HG02981 (cell line): Measurements from ENCODE around the gene MAP2K3.

Experiments used
- ATAC-seq: cut with Tn5 transposase; IDR thresholded peaks from one replicate; pipeline ENCODE4 v1.9.1; 2021; ENCODE audit warnings: mild to moderate bottlenecking, moderate library complexity; ENCODE audit not compliant: unreplicated experiment

Gene MAP2K3

DNA sequence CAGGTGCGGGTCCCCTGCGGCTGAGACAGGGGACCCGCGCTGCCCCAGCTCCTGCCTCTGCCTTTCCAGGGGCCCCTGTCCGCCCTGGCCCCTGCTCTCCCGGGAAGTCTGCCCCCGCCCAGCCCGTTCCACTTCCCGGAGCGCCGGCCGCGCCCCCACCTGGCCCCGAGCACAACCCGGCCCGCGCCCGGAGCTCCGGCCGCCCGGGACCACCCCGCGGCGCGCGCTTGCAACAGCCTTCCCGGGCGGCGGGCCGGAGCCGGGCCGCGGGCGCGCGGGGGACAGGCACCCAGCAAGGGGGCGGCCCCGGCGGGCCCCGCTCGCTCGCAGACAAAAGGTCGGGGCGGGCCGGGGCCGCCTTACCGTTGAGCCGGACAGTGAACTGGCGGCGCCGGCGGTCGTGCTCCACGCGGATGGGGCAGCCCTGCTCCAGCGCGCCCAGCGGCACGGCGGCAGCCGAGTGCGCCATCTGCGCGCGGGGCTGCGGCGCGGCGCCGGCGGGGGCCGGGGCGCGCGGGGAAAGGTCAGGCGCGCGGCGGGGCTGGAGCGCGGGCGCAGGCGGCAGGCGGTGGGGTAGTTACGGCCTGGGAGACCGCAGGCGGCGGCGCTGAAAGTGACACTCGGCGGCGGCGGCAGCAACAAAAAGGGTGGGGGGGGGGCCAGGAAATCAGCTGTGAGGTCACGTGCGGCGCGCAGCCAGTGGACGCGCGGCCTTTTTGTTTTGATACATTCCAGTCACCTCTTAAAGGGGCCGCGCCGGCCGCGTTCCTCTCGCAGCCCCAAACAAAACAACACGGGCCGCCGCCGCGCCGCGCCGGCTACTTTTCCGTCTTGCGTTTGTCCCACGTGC, 31.5 kb upstream of the MAP2K3 start, which contains the start of gene NATD1:
TSS of gene NATD1 (minus strand) at position 615 of the 850 bp plus-strand sequence. CDS start at position 469, 146 bp downstream.
- ATAC-seq = peak; percentile 59

GRCh38 chr17:21253646-21254441, 30.7 kb upstream of the MAP2K3 start:
- no peak for ATAC-seq

- no peak for ATAC-seq
These were observed 25.9 kb upstream of the MAP2K3 start for GRCh38 chr17:21258593-21258992.

GRCh38 chr17:21262259-21262993, 22.1 kb upstream of the MAP2K3 start:
- ATAC-seq = no peak

DNA sequence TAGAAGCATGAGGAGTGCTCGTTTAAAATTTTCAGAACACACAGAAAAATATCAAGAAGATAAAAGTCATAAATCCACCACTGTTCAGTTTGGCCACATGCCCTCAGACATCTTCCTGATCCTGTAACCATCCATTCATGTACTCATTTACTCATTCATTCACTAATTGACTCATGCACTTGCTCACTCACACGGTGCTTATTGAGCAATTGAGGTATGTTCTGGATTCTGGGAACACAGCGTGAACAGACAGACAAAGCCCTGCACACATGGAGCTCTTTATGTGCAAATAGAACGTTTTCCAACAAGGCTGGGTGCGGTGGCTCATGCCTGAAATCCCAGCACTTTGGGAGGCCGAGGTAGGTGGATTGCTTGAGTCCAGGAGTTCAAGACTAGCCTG, 21.1 kb upstream of the MAP2K3 start:
- ATAC-seq = no peak

- no peak for ATAC-seq
These were observed 15.8 kb upstream of the MAP2K3 start for GRCh38 chr17:21268596-21269188.

GRCh38 chr17:21269394-21269793, 15.1 kb upstream of the MAP2K3 start:
- ATAC-seq = no peak

DNA sequence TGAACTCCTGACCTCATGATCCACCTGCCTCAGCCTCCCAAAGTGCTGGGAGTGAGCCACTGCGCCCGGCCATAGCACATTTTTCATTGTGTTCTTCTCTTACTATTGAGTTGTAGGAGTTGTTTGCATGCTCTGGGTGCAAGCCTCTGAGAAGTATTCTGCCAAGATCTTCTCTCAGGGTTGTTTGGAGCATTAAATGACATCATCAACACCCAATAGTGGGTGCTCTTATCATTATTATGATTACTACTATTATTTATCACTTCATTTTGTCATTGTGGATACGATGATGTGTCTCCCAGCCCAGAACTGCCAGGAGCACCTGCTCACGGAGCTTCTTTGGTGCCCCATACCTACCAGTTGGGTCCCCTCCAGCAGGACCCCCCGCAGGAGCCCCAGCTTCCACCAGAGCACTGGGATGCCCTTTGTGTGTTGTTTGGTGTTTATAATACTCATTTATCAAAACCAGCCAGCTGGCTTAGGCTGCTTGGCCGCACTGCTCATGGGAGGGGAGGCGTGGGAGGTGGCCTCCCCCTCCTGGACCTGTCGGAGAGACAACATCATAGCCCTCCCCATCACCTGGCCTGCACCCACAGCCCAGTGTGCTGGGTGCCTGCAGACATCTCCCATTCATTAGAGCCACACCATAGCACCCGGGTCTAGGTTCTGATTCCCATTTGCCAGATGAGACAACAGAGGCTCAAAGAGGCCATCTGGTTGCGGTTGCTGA, 12.9 kb upstream of the MAP2K3 start:
- ATAC-seq = no peak

- ATAC-seq = no peak
These were observed 12.3 kb upstream of the MAP2K3 start for GRCh38 chr17:21272250-21272649.

DNA sequence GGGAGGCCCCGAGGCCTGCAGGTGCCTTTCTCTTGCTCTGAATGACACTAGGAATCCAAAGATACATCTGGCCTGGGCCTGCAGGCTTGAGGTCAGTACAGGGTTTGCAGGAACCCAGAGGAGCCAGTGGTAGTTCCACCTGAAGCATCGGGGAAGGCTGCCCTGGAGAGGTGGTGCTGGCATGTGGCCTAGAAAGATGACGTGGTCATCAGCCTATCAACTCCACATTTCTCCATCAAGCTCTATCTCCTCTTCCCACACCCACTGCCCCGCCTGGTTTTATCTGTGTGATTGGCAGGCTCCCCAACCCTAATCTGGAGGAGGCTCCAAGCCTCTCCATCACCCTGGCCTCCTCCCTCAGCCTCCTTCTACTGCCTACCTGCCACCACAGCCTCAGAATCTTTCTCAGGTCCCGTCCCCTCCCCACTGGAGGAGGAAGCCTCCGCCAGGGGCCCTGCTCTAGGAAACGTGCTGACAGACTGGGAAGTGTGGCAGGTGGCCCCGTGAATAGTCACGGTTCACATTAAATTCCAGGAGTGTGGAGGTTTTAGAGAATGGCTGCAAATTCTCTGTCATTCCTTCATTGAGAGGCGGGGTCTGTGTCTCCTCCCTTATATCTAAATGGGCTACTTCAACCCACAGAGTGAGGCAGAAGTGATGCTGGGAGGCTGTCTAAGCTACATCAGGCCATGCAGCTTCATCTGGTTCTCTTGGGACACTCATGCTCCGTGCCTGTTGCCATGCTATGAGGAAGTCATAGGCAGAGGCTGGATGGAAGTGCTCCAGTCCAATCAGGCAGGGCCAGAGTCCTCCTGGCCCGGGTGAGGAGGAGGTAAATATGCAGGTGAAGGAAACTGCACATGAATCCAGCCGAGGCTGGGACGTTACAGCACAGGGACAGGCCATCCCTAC, 11.4 kb upstream of the MAP2K3 start:
- ATAC-seq = no peak

DNA sequence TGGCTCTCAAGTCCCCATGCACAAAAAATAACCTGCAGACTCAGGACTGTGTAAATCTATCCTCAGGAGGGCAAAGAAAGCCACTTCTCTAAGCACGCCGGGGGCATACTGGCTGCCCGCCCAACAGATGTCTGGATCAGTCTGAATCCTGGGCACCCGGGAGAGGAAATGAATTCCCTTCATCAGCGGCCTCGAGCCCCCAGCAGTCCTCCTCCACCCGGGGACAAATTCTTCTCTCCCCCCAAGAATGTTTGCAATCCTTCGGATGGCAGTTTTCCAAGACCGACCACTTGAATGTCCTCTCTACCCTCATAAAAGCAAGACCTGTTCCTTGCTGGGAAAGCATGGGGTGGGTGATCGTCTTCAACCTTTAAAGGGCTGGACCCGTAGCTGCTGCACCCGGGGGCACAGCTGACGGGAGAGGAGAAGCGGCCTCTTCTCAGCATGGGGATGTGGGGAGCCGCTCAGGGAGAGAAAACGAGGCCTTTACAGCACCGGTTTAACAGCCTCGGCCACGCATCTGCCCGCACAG, 9.4 kb upstream of the MAP2K3 start:
- no peak for ATAC-seq

GRCh38 chr17:21275579-21276263, 8.8 kb upstream of the MAP2K3 start:
- ATAC-seq = peak; percentile 88

- no peak for ATAC-seq
These were observed 8.3 kb upstream of the MAP2K3 start for GRCh38 chr17:21276264-21276588.

- ATAC-seq = no peak
These were observed 7.2 kb upstream of the MAP2K3 start for GRCh38 chr17:21277332-21277731.

DNA sequence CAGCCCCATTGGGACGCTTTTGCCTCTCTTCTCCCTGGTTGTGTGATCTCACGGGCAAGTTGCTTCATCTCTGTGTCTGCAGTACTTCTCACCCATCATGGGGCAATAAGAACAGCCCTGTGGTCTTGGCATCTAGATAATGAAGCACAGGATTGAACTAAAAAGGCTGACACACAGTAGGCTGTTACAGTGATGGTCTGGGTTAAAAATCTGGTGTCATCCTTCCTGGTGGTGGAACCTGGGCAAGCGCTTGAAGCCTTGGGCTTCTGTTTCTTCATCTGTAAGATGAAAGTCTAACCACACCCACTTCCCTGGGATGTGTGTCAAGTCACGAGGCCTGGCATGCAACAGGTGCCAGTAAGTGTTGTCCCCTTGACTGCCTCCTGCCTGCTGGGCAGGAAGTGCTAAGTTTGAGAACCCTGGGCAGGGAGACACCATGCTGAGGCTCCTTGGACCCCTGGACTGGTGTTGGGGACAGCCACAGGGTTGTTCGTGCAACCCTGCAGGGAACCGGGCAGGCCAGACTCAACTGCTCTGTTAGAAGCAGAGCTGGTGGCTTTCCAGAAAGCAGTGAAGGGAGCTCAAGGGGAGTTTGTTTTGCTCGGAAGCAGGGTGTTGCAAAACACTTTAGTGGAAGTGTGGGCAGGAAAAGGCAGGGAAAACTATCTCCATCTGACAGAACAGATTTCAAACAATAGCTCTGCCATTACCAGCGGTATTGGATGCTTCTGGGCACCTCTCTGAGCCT, 5.9 kb upstream of the MAP2K3 start:
- no peak for ATAC-seq

DNA sequence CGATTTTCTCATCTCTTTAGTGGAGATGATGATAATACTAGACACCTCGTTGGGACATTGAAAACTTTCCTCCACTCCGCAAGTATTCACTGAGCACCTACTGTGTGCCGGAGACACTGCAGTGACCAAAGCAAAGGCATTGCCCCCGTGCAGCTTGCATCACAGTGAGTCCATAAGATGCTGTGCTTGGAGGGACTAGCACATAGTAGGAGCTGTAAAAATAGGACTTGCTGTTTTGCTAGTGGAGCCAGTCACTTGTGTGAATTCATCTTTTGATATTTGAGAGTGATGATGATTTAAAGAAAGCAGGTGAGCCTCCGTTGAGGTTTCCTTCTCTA, 5.3 kb upstream of the MAP2K3 start:
- no peak for ATAC-seq

- no peak for ATAC-seq
These were observed 4.9 kb upstream of the MAP2K3 start for GRCh38 chr17:21279582-21279981.

DNA sequence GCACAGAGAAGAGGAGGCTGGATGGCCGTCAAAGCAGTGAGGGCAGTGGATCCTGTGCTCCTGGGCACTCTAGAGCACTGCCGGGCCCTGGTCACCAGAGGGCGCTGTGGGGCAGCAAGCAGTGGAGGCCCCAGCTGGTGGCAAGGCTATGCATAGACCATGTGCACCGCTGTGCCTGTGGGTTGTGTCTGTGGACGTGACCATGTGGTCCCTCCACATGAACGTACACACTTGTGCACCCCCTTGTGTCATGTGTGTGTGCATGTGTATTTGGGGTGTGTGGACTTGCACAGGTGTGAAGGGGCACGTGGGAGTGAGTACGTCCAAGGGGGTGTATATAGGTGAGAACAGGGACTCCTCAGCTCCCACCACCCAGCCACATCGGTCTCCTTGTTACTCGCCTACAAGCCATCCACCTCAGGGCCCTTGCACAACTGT, 4.4 kb upstream of the MAP2K3 start:
- peak; percentile 33 for ATAC-seq
